PC-3 (cell line): ENCODE measurements around the gene ESYT2.

Experiments
- CTCF ChIP-seq: fragments of 300-600 bp; sonication (generic); conservative IDR thresholded peaks from 2 replicates; pipeline ENCODE4 v1.5.1; 2017; ENCODE audit warnings: antibody characterized with exemption, low read depth, mild to moderate bottlenecking, low read length
- EZH2 ChIP-seq: fragments of 300-600 bp; sonication (generic); IDR thresholded peaks from one replicate; pipeline ENCODE4 v1.6.1; 2017; ENCODE audit warnings: antibody characterized with exemption, mild to moderate bottlenecking, low read length; ENCODE audit not compliant: unreplicated experiment
- EZH2phosphoT487 ChIP-seq: fragments of 300-600 bp; sonication (generic); IDR thresholded peaks from 2 replicates; pipeline ENCODE4 v1.6.1; 2018; ENCODE audit warnings: mild to moderate bottlenecking, antibody characterized with exemption, low read length, borderline replicate concordance

GRCh38 chr7:158732494-158733219 lies 96.7 kb downstream of the ESYT2 start:
- TF ChIP-seq CTCF (no peak), EZH2 (no peak), EZH2phosphoT487 (no peak)
